HG03159 (cell line): ENCODE data around the gene COX7A1.
"Not testable (repeated sequence)": the region's sequence is repeated elsewhere in the genome, so short reads cannot be mapped to it uniquely, and the experiment has no call there.

Source experiments
- ATAC-seq: cut with Tn5 transposase; IDR thresholded peaks from one replicate; pipeline ENCODE4 v1.9.1; 2021; ENCODE audit warnings: mild to moderate bottlenecking, moderate library complexity; ENCODE audit not compliant: unreplicated experiment

COX7A1 gene

DNA sequence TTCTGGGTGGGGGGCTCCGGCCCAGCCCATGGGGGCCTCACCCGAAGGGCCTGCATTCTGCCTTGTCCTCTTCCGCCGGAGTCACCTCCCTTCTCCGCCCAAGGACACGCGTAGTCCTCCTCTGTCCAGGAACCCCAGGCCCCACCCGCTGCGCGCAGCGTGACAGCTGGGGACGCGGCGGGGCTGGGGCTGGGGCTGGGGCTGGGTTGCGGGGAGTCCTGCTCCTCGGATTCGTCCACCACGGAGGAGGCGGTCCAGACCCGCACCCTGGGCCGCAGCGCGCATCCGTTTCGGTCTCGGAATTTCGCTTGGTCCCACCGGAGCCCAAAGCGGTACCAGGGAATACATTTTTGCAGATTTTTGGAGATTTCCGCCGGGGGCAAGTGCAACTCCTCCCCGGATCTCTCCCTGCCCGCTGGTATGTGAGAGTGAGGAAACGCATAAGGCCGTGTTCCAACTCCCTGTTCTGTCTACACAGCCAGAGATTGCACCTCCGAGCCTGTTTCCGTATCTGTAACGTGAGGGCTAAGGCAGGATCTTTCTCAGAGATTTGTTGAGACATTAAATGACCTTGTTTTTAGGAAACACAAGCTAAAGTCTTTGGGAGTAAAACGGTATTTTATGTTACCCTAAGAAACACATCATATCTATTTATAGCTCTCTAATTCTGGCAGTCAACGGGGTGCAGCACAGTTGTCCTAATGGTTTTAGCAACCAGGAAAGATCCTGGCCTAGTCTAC is at the start of gene COX7A1:
Gene COX7A1 (minus strand): TSS at position 96 of the 740 bp plus-strand sequence. CDS start 40 bp downstream, at position 56.
- no peak for ATAC-seq

DNA sequence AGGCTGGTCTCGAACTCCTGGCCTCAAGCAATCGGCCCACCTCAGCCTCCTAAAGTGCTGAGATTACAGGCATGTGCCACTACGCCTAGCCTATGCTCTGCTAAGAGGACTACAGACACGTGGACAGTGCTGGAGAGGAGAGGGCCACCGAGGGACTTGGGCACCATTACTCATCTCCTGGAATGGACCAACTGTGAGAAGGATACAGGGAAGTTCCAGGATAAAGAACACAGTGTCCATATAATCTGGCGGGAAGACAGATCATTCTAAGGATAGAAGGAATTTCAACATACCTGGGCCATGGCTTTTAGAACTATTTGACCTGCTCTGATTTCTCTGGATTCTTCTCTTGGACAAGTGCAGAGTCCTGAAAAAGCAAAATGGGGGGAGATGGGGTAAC is 49.4 kb upstream of the COX7A1 start:
- no peak for ATAC-seq

DNA sequence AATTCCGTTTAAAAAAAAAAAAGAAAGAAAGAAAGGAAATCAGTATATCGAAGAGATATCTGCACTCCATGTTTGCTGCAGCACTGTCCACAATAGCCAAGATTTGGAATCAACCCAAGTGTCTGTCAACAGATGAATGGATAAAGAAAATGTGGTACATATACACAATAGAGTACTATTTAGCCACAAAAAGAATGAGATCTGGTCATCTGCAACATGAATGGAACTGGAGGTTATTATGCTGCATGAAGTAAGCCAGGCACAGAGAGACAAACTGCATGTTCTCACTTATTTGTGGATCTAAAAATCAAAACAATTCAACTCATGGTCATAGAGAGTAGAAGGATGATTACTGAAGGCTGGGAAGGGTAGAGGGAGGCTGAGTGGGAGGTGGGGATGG is 45.9 kb upstream of the COX7A1 start:
- no peak for ATAC-seq

- ATAC-seq, result no peak
Observed at GRCh38 chr19:36196249-36196648, 44.0 kb upstream of the COX7A1 start.

GRCh38 chr19:36186722-36187121 is 34.5 kb upstream of the COX7A1 start:
- not testable (repeated sequence) for ATAC-seq

DNA sequence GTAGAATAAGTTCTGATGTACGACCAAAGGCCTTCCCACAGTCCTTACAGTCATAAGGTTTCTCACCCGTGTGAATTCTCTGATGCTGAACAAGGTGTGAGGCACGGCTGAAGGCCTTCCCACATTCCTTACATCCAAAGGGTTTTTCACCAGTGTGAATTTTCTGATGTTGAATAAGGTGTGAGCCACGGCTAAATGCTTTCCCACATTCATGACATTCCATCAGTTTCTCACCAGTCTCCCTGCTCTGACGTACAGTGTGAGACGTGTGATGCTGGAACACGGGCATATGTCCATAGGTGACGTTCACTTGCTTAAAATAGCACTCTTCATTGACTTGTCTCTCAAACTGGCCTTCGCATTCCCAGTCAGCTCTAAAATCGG is 31.0 kb upstream of the COX7A1 start:
- ATAC-seq, result no peak

GRCh38 chr19:36182612-36183244 is 30.5 kb upstream of the COX7A1 start:
- ATAC-seq, result no peak

GRCh38 chr19:36179077-36179476 is 26.8 kb upstream of the COX7A1 start:
- ATAC-seq, result not testable (repeated sequence)

GRCh38 chr19:36173846-36174245 is 21.6 kb upstream of the COX7A1 start:
- ATAC-seq, result not testable (repeated sequence)

GRCh38 chr19:36172852-36173251 is 20.6 kb upstream of the COX7A1 start:
- ATAC-seq, result no peak

DNA sequence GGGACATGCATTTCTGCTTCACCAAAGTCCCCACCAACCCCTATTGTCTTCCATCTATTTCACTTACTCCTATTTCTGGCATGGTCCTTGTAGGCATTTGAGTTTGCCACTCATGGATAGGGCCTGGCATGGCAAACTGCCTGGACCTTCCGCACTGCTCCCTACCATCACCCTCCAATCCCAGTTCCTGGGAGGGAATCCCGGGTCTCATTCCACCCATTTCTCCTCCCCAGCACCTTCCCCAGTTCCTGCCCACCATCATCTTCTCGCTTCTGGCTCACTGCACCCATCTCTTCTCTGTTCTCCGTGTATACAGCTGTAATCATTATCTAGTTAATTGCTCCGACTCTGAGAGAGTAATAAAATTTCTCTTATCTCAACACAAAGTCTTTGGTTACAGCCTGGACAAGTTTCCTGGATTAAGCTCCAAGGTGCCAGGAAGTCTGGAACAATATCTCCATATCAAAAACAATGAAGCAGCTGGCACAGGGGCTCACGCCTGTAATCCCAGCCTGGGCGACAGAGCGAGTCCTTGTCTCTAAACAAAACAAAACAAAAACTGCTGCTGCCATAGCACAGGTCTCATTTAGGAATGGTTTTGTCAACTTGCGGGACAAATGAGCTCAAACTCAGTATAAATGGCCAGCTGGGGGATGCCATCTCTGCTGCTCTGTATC is 17.0 kb upstream of the COX7A1 start:
- ATAC-seq, result no peak

DNA sequence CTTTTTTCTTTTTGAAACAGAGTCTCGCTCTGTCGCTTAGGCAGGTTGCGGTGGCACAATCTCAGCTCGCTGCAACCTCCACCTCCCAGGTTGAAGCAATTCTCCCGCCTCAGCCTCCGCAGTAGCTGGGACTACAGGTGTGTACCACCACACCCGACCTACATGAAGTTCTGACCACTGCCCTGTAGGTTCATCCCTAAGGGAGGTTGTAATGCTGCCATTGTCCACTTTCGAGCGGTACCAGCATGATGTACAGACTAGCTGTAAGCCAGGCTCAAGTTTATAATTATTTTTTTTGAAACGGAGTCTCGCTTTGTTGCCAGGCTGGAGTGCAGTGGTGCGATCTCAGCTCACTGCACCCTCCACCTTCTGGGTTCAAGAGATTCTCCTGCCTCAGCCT is 11.6 kb upstream of the COX7A1 start:
- ATAC-seq, result no peak

DNA sequence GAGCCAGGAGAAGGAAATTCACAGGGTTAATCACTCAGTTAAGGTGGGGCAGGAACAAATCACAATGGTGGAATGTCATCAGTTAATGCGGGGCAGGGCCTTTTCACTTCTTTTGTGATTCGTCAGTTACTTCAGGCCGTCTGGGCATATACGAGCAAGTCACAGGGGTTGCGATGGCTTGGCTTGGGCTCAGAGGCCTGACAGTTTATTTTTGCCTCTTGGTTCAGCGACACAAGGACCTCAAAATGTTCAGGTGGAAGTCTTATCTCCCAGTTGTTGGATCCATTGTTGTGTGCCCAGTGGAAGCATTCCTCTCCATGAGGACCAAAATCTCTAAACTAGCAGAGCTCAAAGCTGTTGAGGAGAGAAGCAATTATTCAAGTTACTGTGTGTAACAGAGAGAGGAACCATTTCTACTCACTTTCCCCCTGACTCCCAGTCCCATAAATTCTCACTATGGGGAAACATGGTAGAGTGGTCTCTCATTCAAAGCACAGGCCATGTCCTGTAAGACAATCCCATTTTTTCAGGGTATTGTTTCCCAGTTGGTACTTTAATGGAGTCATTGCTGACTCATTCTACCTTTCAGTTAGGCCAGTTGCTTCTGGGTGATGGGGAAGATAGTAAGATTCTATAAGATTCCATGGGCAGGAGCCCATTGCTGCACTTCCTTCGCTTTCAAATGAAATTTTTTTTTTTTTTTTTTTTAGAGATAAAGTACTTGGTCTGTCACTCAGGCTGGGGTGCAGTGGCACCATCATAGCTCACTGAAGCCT is 8.8 kb upstream of the COX7A1 start:
- ATAC-seq, result no peak

GRCh38 chr19:36153126-36153525 is 879 bp upstream of the COX7A1 start:
- no peak for ATAC-seq

DNA sequence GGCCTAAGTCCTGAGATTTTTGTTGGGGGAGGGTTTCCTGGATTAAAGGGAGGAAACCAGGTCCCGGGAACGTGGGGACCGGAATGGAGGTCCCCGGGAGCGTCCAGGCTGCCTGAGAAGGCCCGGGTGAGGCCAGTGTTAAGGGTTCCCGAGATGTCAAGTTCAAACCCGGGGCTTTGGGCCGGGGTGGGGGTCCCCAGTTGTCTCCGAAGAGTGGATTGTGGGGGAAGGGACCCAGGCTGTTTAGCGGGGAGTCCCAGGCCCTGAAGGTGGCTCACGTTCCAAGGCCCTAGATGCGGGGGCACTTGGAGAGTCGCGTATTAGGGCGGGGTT is 262 bp downstream of the COX7A1 start:
- ATAC-seq, result no peak

DNA sequence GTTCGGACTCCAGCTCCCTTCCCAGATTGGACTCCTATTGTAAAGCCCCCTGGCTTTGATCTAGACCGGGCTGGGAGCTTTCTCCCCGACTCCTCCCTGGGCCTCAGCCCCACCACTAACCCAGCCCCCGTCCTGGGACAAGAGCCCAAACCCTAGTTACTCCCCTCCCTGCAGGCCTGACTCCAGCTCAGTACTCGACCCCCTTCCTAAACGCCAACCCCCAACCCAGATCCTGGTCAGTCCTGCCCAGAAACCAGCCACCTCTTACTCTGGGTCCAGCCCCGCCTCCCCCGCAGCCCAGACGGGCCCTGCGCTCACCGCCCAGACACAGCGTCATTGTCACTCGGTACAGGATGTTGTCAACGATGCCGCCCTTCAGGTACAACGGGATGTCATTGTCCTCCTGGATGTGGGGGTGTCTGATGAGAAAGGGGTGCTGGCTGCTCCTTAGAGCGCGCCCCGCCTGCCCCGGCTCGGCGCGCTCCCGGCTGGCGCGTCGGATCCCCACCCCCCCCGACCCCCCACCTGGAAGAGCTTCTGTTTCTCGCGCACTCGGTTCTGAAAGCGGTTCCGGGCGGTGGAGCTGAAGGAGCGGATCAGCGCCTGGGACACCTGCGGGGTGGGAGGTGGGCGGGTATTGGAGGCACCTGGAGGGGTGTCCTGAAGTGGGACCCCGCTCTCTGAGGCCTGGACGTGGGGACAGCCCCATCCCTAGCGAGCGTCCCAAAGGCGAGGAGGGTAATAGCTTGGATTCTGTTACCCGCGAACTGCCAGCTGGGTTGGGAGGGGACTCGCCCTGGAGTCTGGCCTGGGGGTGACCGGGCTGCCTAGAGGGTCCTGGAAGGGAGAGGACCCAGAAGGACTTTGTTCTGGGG is 866 bp downstream of the COX7A1 start:
- ATAC-seq, result no peak

GRCh38 chr19:36150586-36150985 is 1.7 kb downstream of the COX7A1 start:
- no peak for ATAC-seq

GRCh38 chr19:36149673-36150406 is 2.4 kb downstream of the COX7A1 start:
- ATAC-seq, result no peak

DNA sequence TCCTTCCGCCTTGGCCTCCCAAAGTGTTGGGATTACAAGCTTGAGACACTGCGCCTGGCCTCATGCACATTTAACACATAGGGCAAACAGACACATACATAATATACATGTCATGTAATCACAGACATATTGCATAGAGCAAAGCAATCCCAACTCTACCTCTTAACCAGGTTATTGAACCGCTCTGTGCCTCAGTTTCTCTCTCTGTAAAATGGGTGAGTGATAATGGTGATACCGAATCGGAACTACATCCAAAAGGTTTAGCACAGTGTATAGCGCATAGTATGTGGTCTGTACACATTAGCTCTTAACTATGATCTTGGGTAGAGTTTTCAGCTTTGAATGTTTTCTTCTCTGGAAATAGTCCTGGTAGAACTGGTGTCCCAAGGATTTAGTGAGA is 7.6 kb downstream of the COX7A1 start:
- ATAC-seq, result no peak

DNA sequence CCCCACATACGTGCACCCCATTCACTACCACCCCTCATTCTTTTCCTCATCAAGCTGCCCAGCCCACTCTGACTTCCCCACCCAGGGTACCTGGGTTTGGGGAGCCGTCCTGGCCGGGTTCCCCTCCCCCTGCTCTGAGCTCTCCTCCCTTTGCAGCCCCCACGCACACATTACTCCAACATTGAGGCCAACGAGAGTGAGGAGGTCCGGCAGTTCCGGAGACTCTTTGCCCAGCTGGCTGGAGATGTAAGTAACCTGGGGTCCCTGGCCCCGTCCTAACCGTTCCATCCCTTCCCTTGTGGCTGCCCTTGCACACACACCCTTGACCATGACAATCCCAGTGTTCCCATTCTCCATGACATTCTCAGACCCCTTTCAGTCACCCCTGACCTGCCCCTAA is 9.8 kb downstream of the COX7A1 start:
- no peak for ATAC-seq
